Stimulated activated CD8-positive, alpha-beta memory T cell treated with anti-CD3 and anti-CD28 coated beads, Interleukin-4, amount 100 ng/mL, for 24 hours (primary cell): ENCODE measurements around the gene CUX1.
"Not testable (repeated sequence)": the region's sequence is repeated elsewhere in the genome, so short reads cannot be mapped to it uniquely, and the experiment has no call there.

ENCODE experiments used
- DNase-seq: peaks from one replicate; pipeline ENCODE4 v3.0.0-alpha.2; 2020; ENCODE audit warnings: low read depth

CUX1 gene

GRCh38 chr7:102044984-102045673 lies 227.7 kb downstream of the CUX1 start:
- DNase-seq: no peak

GRCh38 chr7:102045681-102046372 lies 228.4 kb downstream of the CUX1 start:
- no peak for DNase-seq

GRCh38 chr7:102046373-102047117 lies 229.1 kb downstream of the CUX1 start:
- no peak for DNase-seq

GRCh38 chr7:102047167-102047566 lies 229.7 kb downstream of the CUX1 start:
- DNase-seq: no peak

- DNase-seq: no peak
These were observed 232.3 kb downstream of the CUX1 start for GRCh38 chr7:102049765-102050164.

- no peak for DNase-seq
These were observed 233.5 kb downstream of the CUX1 start for GRCh38 chr7:102050864-102051460.

- not testable (repeated sequence) for DNase-seq
These were observed 234.3 kb downstream of the CUX1 start for GRCh38 chr7:102051736-102052135.

- no peak for DNase-seq
These were observed 236.7 kb downstream of the CUX1 start for GRCh38 chr7:102054158-102054557.

- DNase-seq: no peak
These were observed 238.0 kb downstream of the CUX1 start for GRCh38 chr7:102055181-102055976.

- DNase-seq: no peak
These were observed 242.1 kb downstream of the CUX1 start for GRCh38 chr7:102059524-102059923.

GRCh38 chr7:102061354-102061945 lies 244.0 kb downstream of the CUX1 start:
- no peak for DNase-seq

GRCh38 chr7:102061981-102062390 lies 244.6 kb downstream of the CUX1 start:
- DNase-seq: peak; percentile 7

GRCh38 chr7:102063690-102064180 lies 246.3 kb downstream of the CUX1 start:
- no peak for DNase-seq

- DNase-seq: no peak
These were observed 247.1 kb downstream of the CUX1 start for GRCh38 chr7:102064361-102065025.

GRCh38 chr7:102065226-102065625 lies 247.8 kb downstream of the CUX1 start:
- no peak for DNase-seq

- no peak for DNase-seq
These were observed 249.1 kb downstream of the CUX1 start for GRCh38 chr7:102066476-102066875.

GRCh38 chr7:102068846-102069245 lies 251.4 kb downstream of the CUX1 start:
- DNase-seq: no peak

- DNase-seq: no peak
These were observed 252.7 kb downstream of the CUX1 start for GRCh38 chr7:102069931-102070629.

- no peak for DNase-seq
These were observed 254.6 kb downstream of the CUX1 start for GRCh38 chr7:102072003-102072402.

- no peak for DNase-seq
These were observed 255.3 kb downstream of the CUX1 start for GRCh38 chr7:102072636-102073209.
